ENCODE results near the gene STK39.

DNA sequence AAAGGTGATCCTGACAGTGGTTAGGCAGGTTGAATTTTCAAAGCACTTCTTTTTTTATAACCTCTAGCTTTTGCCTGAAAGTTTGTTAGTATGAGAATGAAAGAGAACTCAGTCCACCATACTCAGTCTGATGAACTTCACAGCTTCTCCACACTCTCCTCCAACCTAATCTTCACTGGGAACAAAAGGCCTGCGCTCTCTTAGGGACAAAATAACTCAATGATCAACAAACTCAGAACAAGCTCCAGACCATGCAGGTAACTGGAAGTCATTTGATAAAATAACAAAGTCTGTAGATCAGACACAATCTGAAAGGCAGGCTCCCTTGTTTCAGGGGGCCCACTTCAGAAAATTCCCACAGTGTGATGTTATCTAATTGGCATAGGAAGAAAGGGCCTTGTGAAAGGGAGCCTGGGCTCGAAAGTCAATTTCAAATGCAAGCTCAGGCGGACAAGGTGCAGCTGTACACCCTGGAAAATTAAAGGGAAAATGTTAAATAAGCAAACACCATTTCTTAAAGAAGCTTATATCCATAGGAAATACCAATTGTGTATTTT is 142.2 kb downstream of the STK39 start:
- TF ChIP-seq, protein P1, sequence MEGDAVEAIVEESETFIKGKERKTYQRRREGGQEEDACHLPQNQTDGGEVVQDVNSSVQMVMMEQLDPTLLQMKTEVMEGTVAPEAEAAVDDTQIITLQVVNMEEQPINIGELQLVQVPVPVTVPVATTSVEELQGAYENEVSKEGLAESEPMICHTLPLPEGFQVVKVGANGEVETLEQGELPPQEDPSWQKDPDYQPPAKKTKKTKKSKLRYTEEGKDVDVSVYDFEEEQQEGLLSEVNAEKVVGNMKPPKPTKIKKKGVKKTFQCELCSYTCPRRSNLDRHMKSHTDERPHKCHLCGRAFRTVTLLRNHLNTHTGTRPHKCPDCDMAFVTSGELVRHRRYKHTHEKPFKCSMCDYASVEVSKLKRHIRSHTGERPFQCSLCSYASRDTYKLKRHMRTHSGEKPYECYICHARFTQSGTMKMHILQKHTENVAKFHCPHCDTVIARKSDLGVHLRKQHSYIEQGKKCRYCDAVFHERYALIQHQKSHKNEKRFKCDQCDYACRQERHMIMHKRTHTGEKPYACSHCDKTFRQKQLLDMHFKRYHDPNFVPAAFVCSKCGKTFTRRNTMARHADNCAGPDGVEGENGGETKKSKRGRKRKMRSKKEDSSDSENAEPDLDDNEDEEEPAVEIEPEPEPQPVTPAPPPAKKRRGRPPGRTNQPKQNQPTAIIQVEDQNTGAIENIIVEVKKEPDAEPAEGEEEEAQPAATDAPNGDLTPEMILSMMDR (IDR thresholded peaks at IDR 0.05; ENCODE audit: insufficient read depth, low read length): no peak
- TF ChIP-seq POLR2AphosphoS5 (IDR thresholded peaks at IDR 0.05; ENCODE audit: low read depth): no peak
- TF ChIP-seq, protein P2, sequence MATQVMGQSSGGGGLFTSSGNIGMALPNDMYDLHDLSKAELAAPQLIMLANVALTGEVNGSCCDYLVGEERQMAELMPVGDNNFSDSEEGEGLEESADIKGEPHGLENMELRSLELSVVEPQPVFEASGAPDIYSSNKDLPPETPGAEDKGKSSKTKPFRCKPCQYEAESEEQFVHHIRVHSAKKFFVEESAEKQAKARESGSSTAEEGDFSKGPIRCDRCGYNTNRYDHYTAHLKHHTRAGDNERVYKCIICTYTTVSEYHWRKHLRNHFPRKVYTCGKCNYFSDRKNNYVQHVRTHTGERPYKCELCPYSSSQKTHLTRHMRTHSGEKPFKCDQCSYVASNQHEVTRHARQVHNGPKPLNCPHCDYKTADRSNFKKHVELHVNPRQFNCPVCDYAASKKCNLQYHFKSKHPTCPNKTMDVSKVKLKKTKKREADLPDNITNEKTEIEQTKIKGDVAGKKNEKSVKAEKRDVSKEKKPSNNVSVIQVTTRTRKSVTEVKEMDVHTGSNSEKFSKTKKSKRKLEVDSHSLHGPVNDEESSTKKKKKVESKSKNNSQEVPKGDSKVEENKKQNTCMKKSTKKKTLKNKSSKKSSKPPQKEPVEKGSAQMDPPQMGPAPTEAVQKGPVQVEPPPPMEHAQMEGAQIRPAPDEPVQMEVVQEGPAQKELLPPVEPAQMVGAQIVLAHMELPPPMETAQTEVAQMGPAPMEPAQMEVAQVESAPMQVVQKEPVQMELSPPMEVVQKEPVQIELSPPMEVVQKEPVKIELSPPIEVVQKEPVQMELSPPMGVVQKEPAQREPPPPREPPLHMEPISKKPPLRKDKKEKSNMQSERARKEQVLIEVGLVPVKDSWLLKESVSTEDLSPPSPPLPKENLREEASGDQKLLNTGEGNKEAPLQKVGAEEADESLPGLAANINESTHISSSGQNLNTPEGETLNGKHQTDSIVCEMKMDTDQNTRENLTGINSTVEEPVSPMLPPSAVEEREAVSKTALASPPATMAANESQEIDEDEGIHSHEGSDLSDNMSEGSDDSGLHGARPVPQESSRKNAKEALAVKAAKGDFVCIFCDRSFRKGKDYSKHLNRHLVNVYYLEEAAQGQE (IDR thresholded peaks at IDR 0.05; ENCODE audit: insufficient replicate concordance, low read depth): no peak

Data from HL-60 (cell line).